Motor neuron (in vitro differentiated cells): ENCODE results near the gene SPRED2. TPM values are rescaled to one million over a fixed set of nuclear protein-coding genes. Genes with fewer than 3 reads are reported as not detected.

Experiments used
- ATAC-seq, 8 experiments: fragments of 200-7000 bp; cut with Tn5 transposase; replicated peaks in 6 of 8; 2 replicates each; pipeline ENCODE4 v1.8.0; 2021; ENCODE audit warnings: mild to moderate bottlenecking in 8 of 8, moderate library complexity in 8 of 8
- H3K27ac ChIP-seq, 2 donors: fragments of 250-450 bp; sonication (Bioruptor Pico); 2 replicates each; pipeline ENCODE4 v1.9.0; 2021; ENCODE audit warnings: antibody characterized with exemption in 2 of 2, mild to moderate bottlenecking in 2 of 2, moderate library complexity in 1 of 2
- H3K4me1 ChIP-seq, 2 donors: fragments of 250-450 bp; sonication (Bioruptor Pico); replicated peaks in 1 of 2; 2 replicates each; pipeline ENCODE4 v1.6.1; 2021; ENCODE audit warnings: antibody characterized with exemption in 2 of 2, mild to moderate bottlenecking in 2 of 2, moderate library complexity in 1 of 2
- H3K4me3 ChIP-seq, 5 donors: fragments of 250-450 bp; sonication (Bioruptor Pico); 2 replicates each; pipeline ENCODE4 v1.9.0; 2021; ENCODE audit warnings: antibody characterized with exemption in 5 of 5, mild to moderate bottlenecking in 5 of 5, moderate library complexity in 4 of 5
- WGBS, 10 experiments: fragments of 450-650 bp; shearing (Covaris generic); methylation state at CpG; one replicate each; pipeline ENCODE4 v1.0.0; 2022; 5-methylcytosine and 5-hydroxymethylcytosine counted together
- in situ Hi-C, 9 experiments: fragments of 400-800 bp; cut with MboI; loops; one replicate each; pipeline ENCODE4 v1.15.0; 2021; ENCODE audit warnings: low sequenced_read_pairs in 9 of 9, low pct_unique_long_range_greater_than_20kb in 2 of 9; ENCODE audit not compliant: unreplicated experiment in 9 of 9
- total RNA-seq, 8 experiments: library from RNA; unstranded; fragments of 300-600 nt; gene quantifications; 2 replicates each; pipeline versions ENCODE4 v1.2.3 to v1.2.4, GENCODE V29; 2022

SPRED2 gene
- total RNA-seq, 8 experiments from 2014 or later, result 8.9 to 38.3 (median 15.5) TPM

DNA sequence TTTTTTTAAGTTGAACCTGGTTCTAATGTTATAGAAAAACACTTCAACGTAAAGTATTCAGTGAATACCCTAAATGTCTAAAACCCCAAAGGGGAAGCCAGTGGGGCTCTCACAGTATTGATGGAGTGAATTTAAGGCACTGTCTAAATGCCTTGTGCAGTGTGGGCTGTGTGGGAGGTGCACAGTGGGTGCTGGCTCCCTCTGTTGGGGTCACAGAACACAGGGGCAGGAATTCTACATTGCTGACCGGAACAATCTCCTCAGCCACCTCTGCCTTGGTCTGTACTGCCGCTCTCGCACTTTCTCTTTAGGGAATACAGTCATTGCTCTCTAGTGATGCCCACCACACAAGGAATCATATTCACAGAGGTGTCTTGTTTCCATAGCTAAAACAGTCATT is 45.4 kb downstream of the SPRED2 start:
- 71 to 100% (median 95%) methylated on average over 1 to 4 of the region's 4 CpGs; no CpG with 5 or more reads in 2 of the 10 experiments for WGBS, 10 experiments
- peak in 1 of 8 experiments; percentile 26 for ATAC-seq

DNA sequence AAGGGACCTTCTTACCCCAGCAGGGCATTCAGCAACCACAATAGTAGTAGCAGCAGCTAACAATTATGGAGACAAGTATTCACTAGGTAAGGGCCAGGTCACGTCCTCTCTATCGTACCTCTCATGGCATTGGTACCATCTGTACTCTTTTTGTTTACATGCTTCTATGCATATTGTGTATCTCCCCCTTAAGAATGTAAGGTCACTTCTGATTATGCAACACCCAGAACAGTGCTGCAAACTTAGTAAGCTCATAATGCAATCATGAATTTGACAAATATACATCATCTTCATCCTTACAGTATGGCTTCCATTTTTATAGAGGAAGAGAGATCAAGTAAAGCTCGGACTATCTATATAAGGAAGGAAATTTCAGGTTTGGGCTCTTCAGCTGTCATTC is 46.1 kb downstream of the SPRED2 start:
- Histone ChIP-seq H3K4me3 (no peak overlapping the region), H3K4me1 (peaks cover 0 to 9% of the 10 kb centered on the region in 2 donors), H3K27ac (no peak overlapping the region)
- no peak for ATAC-seq
- WGBS, 10 experiments, result 60 to 100% (median 95%) methylated on average over 1 to 3 of the region's 3 CpGs; no CpG with 5 or more reads in 1 of the 10 experiments
- in situ Hi-C loops, result no loop called here

More for the DNA sequence above, 45.4 kb downstream of the SPRED2 start:
- in situ Hi-C loops, result no loop called here
- H3K27ac ChIP-seq, result no peak overlapping the region
- H3K4me1 ChIP-seq, result peaks cover 0 to 9% of the 10 kb centered on the region in 2 donors
- H3K4me3 ChIP-seq, result no peak overlapping the region

DNA sequence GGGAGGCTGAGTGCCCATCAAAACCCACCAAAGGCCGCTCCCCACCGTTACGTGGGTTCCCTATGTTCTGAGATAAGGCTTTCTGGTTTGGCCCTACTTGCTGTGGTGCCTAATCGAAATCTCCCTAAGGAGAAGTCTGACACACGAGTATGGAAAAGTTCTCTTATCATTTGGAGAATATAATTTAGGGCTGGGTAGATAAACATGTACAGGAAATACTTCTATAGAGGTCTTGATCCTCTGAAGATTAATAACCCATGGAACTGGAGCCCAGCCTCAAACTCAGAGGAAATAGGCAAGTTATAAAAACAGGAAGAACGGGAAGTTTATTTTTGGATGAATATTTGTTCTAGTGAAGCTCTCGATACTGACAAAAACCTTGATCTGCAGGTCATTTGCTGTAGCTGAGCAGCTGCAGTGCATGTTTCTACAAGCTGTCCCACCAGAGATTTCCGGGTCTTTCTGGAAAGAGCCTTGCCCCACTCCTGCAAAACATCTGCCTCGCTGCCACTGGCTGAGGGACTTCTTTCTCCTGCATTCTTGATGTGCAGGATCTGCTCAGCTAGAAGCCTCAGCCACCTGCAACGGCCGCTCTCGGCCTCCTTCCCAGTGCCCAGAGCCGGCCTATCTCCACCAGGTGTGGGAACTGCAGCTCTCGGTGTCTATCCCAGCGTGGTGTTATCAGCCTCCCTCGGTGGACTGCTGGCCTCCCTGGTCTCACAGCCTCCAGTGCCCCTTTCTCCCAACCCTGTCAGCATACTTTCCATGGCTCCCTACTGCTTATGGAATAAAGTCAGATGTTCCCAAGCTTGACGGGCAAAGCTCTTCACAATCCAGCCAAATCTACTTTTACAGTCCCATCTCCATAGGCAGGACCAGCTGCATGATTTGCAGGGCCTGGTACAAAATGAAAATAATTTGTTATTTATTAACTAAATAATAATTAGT is 48.6 kb downstream of the SPRED2 start:
- Histone ChIP-seq H3K4me3 (no peak overlapping the region), H3K4me1 (peaks cover 0 to 9% of the 10 kb centered on the region in 2 donors), H3K27ac (no peak overlapping the region)
- 48 to 96% (median 70%) methylated on average over 1 to 15 of the region's 17 CpGs; no CpG with 5 or more reads in 1 of the 10 experiments for WGBS, 10 experiments
- in situ Hi-C loops, result no loop called here
- no peak for ATAC-seq

DNA sequence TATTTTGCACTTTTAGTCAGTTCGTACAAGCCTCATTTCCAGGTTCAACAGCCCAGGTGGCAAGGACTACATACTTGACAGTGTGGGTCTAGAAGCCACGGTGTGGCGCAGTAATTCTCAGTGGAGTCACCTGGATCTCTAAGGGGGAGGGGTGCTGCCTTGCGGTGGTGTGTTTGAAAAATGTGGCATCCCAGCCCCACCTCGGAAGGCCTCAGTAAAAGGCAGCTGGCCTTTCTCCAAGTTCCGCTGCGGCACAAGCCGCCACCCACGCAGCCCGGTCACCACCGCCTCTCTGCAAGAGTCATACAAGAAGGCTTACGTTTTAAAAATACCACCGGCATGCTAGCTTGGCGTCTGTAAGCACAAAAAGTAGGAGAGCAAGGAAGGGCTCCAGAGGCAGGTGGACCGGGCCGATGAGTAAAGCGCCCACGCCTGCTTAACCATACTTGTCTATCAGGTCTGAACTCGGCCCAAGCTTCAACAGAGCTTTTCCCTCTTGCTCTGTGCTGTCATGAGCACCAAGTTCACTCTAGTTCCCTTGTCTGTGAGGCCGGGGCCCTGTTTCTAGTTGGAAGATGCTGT is 49.5 kb downstream of the SPRED2 start:
- peak; percentile 66 to 92 (median 77) for ATAC-seq
- in situ Hi-C loops, result no loop called here
- WGBS, 10 experiments, result 8 to 100% (median 30%) methylated on average over 1 to 15 of the region's 20 CpGs
- Histone ChIP-seq H3K4me3 (no peak overlapping the region), H3K4me1 (peaks cover 0 to 9% of the 10 kb centered on the region in 2 donors), H3K27ac (no peak overlapping the region)

DNA sequence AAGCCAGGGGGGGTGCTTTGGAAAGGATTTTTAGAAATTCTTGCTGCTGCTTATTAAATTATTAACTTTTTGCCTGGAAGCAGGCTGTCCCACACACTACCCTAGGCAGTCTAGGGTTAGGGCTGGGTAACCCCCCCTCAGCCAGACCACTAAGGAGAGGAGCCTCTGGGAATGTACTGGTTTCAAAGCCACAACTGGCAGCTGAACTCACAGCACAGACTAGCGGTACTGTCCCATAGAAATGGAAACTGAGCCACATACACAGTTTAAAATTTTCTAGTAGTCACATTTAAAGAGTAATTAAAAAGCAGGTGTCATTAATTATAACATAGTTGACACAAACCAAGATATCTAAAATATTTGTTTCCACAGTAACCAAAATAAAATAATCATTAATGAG is 50.1 kb downstream of the SPRED2 start:
- in situ Hi-C loops, result no loop called here
- no peak for ATAC-seq
- 0 to 88% (median 55%) methylated on average over 1 of the region's 1 CpG; no CpG with 5 or more reads in 2 of the 10 experiments for WGBS, 10 experiments
- H3K4me1 ChIP-seq, result peaks cover 0 to 9% of the 10 kb centered on the region in 2 donors
- H3K4me3 ChIP-seq, result no peak overlapping the region
- H3K27ac ChIP-seq, result no peak overlapping the region

DNA sequence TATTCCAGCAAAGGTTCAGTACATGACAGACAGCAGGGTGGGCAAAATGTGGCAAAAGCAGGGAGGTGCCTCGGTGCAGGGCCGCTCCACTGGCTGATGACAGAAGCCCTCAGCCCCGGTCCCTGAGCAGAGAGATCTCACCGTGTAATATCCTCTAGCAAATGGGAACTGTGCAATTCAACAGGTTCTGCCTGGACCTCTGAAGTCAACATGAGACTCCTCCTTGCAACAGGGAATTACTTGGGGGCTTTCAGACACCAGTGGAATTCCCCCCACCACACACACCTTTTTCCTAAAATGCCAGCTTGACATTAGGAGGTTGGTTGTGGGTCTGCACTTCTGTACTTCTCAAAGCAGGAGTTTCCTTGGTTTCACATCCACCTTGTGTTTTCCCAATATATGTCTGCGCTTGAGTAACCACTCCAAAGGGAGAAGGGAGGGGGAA is 50.8 kb downstream of the SPRED2 start:
- H3K27ac ChIP-seq, result no peak overlapping the region
- WGBS, 10 experiments, result 60 to 100% (median 96%) methylated on average over 1 to 5 of the region's 5 CpGs; no CpG with 5 or more reads in 4 of the 10 experiments
- no peak overlapping the region for H3K4me3 ChIP-seq
- no peak for ATAC-seq
- in situ Hi-C loops, result no loop called here
- peaks cover 0 to 9% of the 10 kb centered on the region in 2 donors for H3K4me1 ChIP-seq

DNA sequence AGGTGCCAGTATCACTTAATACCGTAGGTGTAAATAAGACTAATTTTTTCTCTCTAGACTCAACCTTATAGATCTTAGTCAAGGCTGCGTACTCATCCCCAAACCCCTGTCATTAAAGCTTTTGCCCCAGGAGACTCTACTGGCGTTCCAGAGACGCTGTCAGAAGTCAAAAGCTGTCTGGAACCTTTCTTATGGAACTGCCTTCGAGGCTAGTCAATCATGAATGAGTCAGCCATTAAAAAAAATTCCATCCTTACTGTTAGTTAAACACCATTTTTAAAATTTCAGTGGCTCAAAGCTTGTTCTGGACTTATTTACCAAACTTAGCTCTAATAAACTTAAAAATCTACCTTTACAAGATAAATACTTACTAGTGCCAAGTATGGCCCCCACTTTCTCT is 52.1 kb downstream of the SPRED2 start:
- H3K4me1 ChIP-seq, result peaks cover 0 to 9% of the 10 kb centered on the region in 2 donors
- ATAC-seq, result no peak
- no peak overlapping the region for H3K4me3 ChIP-seq
- H3K27ac ChIP-seq, result no peak overlapping the region
- in situ Hi-C loops, result no loop called here
- 58 to 100% (median 78%) methylated on average over 1 to 5 of the region's 5 CpGs; no CpG with 5 or more reads in 1 of the 10 experiments for WGBS, 10 experiments

DNA sequence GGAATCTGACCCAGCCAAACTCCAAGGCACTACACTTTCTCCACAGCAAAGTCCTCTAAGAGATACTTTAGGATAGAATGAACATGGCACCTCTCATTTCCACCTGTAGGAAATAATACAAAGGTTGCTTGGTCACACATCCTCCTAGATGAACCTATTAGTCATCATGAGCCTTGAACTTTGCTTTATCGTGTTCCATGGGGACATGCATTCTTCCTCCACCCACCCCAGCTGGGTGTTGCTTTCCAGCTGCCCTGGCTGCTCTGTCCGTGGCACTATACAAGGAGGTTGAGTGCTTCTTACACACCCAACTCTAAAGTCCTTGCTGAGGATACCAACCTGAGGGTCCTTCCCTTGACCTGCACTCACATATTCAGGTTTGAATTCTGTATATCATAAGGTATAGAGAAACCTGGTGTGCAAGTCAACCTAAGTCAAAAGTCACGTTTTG is 52.7 kb downstream of the SPRED2 start:
- peaks cover 0 to 9% of the 10 kb centered on the region in 2 donors for H3K4me1 ChIP-seq

DNA sequence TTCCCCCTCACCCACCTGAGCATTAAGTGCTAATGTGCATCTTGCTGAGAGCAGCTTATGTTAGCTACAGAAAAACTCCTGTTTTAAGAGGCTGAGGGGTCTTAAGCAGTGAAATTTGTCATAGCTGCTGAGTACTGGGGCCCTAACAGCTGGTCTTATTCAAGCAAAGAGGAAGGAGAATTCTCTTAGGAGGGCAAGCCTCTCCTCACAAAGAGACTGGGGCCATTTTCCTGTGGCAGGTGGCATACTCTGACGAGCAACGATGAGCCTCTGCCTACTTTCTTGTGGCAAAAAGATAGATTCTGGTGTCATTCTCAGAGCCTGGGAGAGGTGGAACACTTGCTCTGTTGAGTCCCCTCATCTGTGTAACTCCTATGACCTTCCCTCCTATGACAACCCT is 53.2 kb downstream of the SPRED2 start:
- no peak for ATAC-seq
- in situ Hi-C loops, result no loop called here
- H3K4me1 ChIP-seq, result peaks cover 0 to 9% of the 10 kb centered on the region in 2 donors
- no peak overlapping the region for H3K4me3 ChIP-seq
- 80 to 100% (median 100%) methylated on average over 1 to 2 of the region's 2 CpGs; no CpG with 5 or more reads in 5 of the 10 experiments for WGBS, 10 experiments
- H3K27ac ChIP-seq, result no peak overlapping the region

More for the DNA sequence above, 52.7 kb downstream of the SPRED2 start:
- no peak for ATAC-seq
- WGBS, 10 experiments, result 20 to 100% (median 100%) methylated on average over 1 to 3 of the region's 3 CpGs; no CpG with 5 or more reads in 1 of the 10 experiments
- no peak overlapping the region for H3K4me3 ChIP-seq
- no peak overlapping the region for H3K27ac ChIP-seq
- in situ Hi-C loops, result no loop called here

DNA sequence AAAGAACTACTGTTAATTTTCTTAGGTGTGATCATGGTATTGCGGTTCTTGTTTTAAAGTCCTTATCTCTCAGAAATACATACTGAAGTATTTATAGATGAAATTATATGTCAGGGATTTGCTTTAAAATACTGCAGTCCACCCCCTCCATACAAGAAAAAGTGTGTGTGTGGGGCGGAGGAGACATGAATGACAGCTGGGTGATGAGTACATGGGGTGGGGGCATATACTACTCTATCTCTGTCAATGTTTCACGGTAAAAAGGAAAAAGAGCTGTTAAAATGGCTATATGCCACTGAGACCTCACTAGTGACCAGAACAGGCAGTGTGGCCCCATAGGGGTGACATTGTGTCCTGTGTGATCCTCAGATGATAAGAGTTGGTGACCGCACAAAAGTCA is 54.1 kb downstream of the SPRED2 start:
- 82 to 100% (median 98%) methylated on average over 1 to 4 of the region's 4 CpGs for WGBS, 10 experiments
- no peak overlapping the region for H3K4me3 ChIP-seq
- H3K4me1 ChIP-seq, result peaks cover 0 to 8% of the 10 kb centered on the region in 2 donors
- in situ Hi-C loops, result no loop called here
- ATAC-seq, result no peak
- H3K27ac ChIP-seq, result no peak overlapping the region

DNA sequence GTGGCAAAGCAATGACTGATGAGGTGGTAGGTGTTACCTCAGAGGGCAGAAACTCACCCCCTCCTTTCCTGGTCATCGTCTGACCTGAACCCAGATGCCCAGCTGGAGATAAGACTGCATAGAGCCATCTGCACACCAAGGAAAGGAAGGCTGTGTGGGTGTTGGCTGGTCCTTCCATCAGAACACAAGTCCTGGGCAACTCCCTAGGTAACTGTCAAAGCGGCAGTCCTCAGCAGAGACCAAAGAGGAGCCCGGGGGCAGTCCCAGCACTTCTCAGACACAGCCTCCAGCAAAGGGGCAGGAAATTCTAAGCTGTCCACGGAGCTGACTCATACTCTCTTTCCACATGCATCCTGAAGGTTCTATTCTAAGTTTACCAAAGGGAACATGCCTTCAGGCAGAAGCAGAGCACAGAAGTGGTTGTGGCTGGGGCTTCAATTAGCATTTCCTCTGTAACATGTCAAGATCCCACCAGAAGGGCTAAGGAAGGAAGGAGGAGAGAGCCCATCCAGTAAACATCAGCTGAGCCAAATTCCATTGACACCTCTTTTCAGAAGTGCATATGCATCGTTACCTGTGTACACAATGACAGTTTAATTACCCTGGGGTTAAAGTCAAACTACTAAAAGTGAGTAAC is 54.7 kb downstream of the SPRED2 start:
- 0 to 100% (median 53%) methylated on average over 1 to 4 of the region's 5 CpGs; no CpG with 5 or more reads in 3 of the 10 experiments for WGBS, 10 experiments
- Histone ChIP-seq H3K4me3 (no peak overlapping the region), H3K4me1 (peaks cover 0 to 7% of the 10 kb centered on the region in 2 donors), H3K27ac (no peak overlapping the region)
- in situ Hi-C loops, result no loop called here
- ATAC-seq, result peak; percentile 39 to 98 (median 64)

DNA sequence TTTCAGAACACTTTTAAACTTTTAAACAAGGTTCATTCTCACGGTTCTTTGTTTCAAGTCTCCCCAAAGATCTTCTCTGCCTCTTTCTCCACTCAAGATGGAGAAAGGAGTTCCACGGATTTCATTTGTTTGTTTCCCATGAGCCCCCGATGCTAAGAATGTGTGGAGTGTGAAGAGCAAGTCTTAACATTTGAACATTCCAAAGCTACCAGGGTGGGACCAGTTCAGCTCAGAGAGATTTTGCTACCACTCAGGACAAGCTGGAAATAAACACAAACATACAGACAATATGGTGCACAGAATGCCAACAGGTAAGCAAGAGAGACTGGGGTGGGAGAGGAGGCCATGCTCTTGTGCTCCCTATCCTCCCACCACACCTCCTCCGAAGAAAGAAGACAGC is 56.7 kb downstream of the SPRED2 start:
- in situ Hi-C loops, result no loop called here
- Histone ChIP-seq H3K4me1 (peaks cover 12 to 26% of the 10 kb centered on the region in 2 donors), H3K4me3 (no peak overlapping the region), H3K27ac (no peak overlapping the region)
- ATAC-seq, result no peak
- WGBS, 10 experiments, result 17 to 100% (median 90%) methylated on average over 1 to 4 of the region's 4 CpGs

DNA sequence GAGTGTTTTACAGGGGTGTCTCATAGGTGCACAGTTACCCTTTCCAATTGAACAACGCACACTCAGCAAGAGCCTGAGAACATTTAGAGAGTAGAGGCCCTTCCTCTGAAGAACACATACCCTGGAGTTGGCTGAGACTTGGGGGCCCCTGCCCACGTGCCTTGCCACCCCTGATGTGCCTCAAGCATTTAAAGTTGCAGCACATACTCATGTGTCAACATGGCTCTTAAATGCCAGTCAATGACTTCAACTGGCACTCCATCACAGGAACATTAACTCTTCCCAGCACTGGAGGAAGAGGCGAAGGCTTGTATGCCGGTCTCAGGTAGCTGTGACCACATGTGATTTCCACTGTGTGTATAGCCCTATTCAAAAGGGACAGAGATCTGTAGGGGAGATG is 57.4 kb downstream of the SPRED2 start:
- no peak overlapping the region for H3K4me3 ChIP-seq
- peaks cover 18 to 30% of the 10 kb centered on the region in 2 donors for H3K4me1 ChIP-seq
- no peak for ATAC-seq
- in situ Hi-C loops, result no loop called here
- WGBS, 10 experiments, result 82 to 100% (median 100%) methylated on average over 1 to 3 of the region's 4 CpGs
- no peak overlapping the region for H3K27ac ChIP-seq
